Mucosa of stomach (tissue), 1 donor: Measurements from ENCODE around the gene IL16.

Experiments
- H3K27me3 ChIP-seq: one replicate; pipeline ENCODE4 v1.7.0; 2013; ENCODE audit warnings: mild to moderate bottlenecking, low read length; ENCODE audit not compliant: control insufficient read depth, insufficient read depth
- H3K36me3 ChIP-seq: one replicate; pipeline ENCODE4 v1.7.0; 2013; ENCODE audit warnings: low read length; ENCODE audit not compliant: control insufficient read depth, insufficient read depth
- H3K4me1 ChIP-seq: one replicate; pipeline ENCODE4 v1.7.0; 2013; ENCODE audit warnings: mild to moderate bottlenecking, low read length; ENCODE audit not compliant: control insufficient read depth, insufficient read depth
- H3K4me3 ChIP-seq: one replicate; pipeline ENCODE4 v1.7.0; 2013; ENCODE audit warnings: low read length
- H3K9ac ChIP-seq: one replicate; pipeline ENCODE4 v1.7.0; 2013; ENCODE audit warnings: mild to moderate bottlenecking, low read length, moderate library complexity
- H3K9me3 ChIP-seq: one replicate; pipeline ENCODE4 v1.7.0; 2013; ENCODE audit warnings: mild to moderate bottlenecking, low read length, moderate library complexity; ENCODE audit not compliant: control insufficient read depth
- donor health status: Pancreatic carcinoma.

Gene IL16

DNA sequence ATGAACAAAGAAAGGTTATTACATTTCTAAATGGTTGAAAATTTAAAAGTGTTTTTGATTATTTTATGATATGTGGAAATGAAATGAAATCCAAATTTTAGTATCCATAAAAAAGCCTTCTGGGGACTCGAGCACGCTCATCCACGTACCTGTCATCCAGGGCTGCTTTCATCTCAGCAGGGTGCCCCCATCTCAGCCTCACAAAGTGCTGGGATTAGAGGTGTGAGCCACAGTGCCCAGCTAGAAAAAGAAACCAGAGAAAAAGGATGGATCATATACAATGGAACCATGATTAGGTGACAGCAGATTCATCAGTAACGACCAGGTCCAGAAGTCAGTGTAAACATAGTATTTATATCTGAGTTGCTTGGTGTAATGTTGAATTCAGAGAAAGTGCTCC lies 77.6 kb downstream of the IL16 start:
- no peak overlapping the region for H3K4me3 ChIP-seq
- no peaks in the 10 kb centered on the region for H3K4me1 ChIP-seq
- H3K36me3 ChIP-seq, result no peaks in the 10 kb centered on the region
- H3K9me3 ChIP-seq, result no peaks in the 10 kb centered on the region
- no peaks in the 10 kb centered on the region for H3K27me3 ChIP-seq
- H3K9ac ChIP-seq, result no peak overlapping the region

- Histone ChIP-seq H3K27me3 (no peaks in the 10 kb centered on the region), H3K9me3 (no peaks in the 10 kb centered on the region), H3K9ac (no peak overlapping the region), H3K36me3 (no peaks in the 10 kb centered on the region), H3K4me3 (no peak overlapping the region), H3K4me1 (no peaks in the 10 kb centered on the region)
These were observed 78.4 kb downstream of the IL16 start for GRCh38 chr15:81274931-81275707.

- Histone ChIP-seq H3K9ac (no peak overlapping the region), H3K27me3 (no peaks in the 10 kb centered on the region), H3K36me3 (no peaks in the 10 kb centered on the region), H3K9me3 (no peaks in the 10 kb centered on the region), H3K4me1 (no peaks in the 10 kb centered on the region), H3K4me3 (no peak overlapping the region)
These were observed 79.2 kb downstream of the IL16 start for GRCh38 chr15:81275711-81276392.

DNA sequence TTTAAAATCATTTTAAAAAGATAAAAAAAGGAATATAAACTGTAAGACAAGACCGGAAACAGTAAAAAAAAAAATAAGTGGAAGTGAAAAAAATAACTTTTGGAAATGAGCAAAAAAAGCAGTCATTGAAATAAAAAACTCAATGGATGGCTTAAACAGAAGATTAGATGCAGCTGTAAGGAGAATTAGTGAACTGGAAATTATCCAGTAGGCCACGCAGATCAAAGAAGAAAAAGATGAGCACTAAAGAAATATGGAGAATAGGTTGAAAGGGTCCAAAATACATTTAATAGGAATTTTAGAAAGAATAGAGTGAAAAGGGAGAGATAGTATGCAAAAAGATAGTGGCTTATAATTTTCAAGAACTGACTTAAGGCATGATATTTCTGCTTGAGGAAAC lies 80.3 kb downstream of the IL16 start:
- H3K9me3 ChIP-seq, result no peaks in the 10 kb centered on the region
- no peaks in the 10 kb centered on the region for H3K4me1 ChIP-seq
- H3K4me3 ChIP-seq, result no peak overlapping the region
- no peaks in the 10 kb centered on the region for H3K27me3 ChIP-seq
- H3K36me3 ChIP-seq, result no peaks in the 10 kb centered on the region
- no peak overlapping the region for H3K9ac ChIP-seq

DNA sequence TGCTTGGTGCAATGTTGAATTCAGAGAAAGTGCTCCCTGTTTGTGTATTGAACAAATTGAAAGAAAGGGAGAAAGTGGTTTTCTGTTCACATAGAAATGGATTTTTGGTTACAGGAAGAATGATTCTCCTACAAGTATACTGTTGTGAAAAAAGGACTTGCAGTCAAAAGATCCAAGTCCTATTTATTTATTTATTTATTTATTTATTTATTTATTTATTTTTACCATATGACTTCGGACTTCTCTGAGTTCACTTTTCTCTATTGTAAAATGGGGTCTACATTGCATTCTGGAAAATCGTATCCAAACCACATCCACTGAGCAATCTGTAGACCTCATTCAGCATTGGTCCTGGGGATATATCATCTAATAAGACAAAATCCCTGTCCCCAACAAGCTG lies 81.2 kb downstream of the IL16 start:
- Histone ChIP-seq H3K9ac (no peak overlapping the region), H3K27me3 (no peaks in the 10 kb centered on the region), H3K4me1 (no peaks in the 10 kb centered on the region), H3K4me3 (no peak overlapping the region), H3K36me3 (no peaks in the 10 kb centered on the region), H3K9me3 (no peaks in the 10 kb centered on the region)

- no peaks in the 10 kb centered on the region for H3K27me3 ChIP-seq
- no peak overlapping the region for H3K4me3 ChIP-seq
- no peaks in the 10 kb centered on the region for H3K4me1 ChIP-seq
- no peaks in the 10 kb centered on the region for H3K36me3 ChIP-seq
- H3K9ac ChIP-seq, result no peak overlapping the region
- no peaks in the 10 kb centered on the region for H3K9me3 ChIP-seq
These were observed 81.8 kb downstream of the IL16 start for GRCh38 chr15:81278306-81279029.

GRCh38 chr15:81279621-81280485 lies 83.2 kb downstream of the IL16 start:
- Histone ChIP-seq H3K27me3 (no peaks in the 10 kb centered on the region), H3K9ac (no peak overlapping the region), H3K9me3 (no peaks in the 10 kb centered on the region), H3K4me1 (no peaks in the 10 kb centered on the region), H3K4me3 (no peak overlapping the region), H3K36me3 (no peaks in the 10 kb centered on the region)

- Histone ChIP-seq H3K36me3 (no peaks in the 10 kb centered on the region), H3K9ac (no peak overlapping the region), H3K4me1 (no peaks in the 10 kb centered on the region), H3K27me3 (no peaks in the 10 kb centered on the region), H3K4me3 (no peak overlapping the region), H3K9me3 (no peaks in the 10 kb centered on the region)
These were observed 84.2 kb downstream of the IL16 start for GRCh38 chr15:81280696-81281455.

DNA sequence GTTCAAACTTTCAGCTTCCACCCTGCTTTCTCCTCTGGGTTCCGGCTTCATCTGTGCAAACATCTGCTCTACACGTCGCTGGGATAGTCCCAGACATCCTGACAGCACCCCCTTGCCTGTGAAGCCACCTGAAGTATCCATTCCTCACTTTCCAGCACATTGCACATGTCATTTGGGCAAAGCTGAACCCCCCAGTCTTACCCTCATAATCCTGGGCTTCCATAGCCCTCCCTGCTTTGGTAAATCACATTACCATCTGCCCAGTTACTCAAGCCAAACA lies 84.7 kb downstream of the IL16 start:
- H3K27me3 ChIP-seq, result no peaks in the 10 kb centered on the region
- no peaks in the 10 kb centered on the region for H3K36me3 ChIP-seq
- H3K4me3 ChIP-seq, result no peak overlapping the region
- no peaks in the 10 kb centered on the region for H3K4me1 ChIP-seq
- H3K9me3 ChIP-seq, result no peaks in the 10 kb centered on the region
- H3K9ac ChIP-seq, result no peak overlapping the region

DNA sequence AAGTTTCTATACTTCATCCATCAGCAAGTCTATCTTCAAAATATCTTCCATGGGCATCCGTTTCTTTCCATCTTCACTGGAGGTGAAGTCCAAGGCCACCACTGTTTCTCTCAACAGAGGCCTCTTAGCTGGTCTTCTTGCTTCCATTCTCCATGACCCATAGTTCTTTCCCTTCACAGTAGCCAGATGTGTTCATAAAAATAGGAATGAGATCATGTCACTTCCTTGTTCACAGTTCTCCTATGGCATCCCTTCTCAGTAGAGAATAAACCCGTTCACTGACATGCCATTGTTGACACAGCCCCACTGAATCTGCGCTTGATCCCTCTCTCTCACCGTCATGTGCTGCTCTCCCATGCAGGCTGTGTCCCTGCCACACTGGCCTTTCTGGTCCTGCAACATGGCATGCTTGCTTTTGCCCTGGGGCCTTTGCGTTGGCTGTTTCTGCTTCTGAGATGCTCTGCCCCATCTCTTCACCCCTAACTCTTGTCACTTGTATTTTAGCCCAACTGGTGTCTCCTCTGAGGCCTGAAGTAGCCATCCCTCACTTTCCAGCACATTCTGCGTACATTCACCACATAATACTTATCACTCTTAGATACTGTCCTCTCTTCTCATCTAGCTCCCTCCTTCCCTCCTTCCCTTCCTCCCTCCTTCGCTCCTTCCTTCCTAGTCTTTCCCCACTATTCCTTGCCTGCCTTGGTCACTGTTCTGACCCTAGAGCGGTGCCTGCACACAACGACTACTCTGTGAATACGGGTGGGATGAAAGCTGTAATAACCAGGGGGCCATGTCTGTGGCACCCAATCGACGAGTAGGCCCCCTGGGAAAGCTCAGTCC lies 85.3 kb downstream of the IL16 start:
- Histone ChIP-seq H3K9me3 (no peaks in the 10 kb centered on the region), H3K4me3 (no peak overlapping the region), H3K4me1 (no peaks in the 10 kb centered on the region), H3K27me3 (no peaks in the 10 kb centered on the region), H3K36me3 (no peaks in the 10 kb centered on the region), H3K9ac (no peak overlapping the region)

DNA sequence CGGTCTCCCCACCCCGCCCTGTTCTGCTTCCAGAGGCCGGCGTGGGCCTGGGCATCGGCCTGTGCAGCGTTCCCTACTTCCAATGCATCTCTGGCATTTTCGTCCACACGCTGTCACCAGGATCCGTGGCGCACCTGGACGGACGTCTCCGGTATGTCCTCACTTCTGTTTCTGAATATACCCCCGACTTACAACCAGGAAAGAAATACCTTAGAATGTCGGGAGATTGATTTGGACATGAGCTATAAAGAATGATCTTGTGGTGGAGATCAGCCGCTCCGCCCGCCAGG lies 85.9 kb downstream of the IL16 start:
- H3K4me3 ChIP-seq, result no peak overlapping the region
- H3K9ac ChIP-seq, result no peak overlapping the region

More for the DNA sequence above, 85.9 kb downstream of the IL16 start:
- H3K36me3 ChIP-seq, result no peaks in the 10 kb centered on the region
- H3K9me3 ChIP-seq, result no peaks in the 10 kb centered on the region
- H3K4me1 ChIP-seq, result no peaks in the 10 kb centered on the region
- H3K27me3 ChIP-seq, result no peaks in the 10 kb centered on the region
